ENCODE data around the gene CPA5. TPM values are rescaled to one million over a fixed set of nuclear protein-coding genes. Genes with fewer than 3 reads are reported as not detected.

CPA5 gene
- polyA plus RNA-seq, 1 of the 3 experiments (the other 2 are of a cell fraction): 1.3 TPM

DNA sequence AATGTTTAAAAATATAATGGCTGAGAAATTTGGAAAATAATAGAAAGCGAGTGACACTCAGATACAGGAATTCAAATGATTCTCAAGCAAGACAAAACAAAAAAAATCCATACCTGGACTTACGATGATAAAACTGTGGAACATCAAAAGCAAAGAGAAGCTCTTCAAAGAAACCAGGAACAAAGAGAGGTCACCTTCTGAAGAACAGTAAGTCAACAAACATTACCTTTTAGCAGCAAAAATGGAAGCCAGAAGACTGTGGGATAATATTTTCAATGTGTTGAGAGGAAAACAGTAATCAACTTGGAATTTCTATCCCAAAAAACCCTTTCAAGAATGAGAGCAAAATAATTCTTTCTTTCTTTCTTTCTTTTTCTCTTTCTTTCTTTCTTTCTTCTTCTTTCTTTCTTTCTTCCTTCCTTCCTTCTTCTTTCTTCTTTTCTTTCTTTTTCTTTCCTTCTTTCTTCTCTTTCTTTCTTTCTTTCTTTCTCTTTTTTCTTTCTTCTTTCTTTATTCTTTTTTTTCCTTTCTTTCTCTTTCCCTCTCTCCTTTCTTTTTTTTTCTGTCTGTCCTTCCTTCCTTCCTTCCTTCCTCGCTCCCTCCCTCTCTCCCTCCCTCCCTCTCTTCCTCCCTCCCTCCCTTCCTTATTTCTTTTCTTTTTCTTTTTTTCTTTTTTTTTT lies 1.8 kb upstream of the CPA5 start:
- Histone ChIP-seq H3K9me2 (no peaks in the 10 kb centered on the region), H3K27me3 (ENCODE audit: insufficient read depth) (no peaks in the 10 kb centered on the region), H2AFZ (ENCODE audit: low read depth) (peak overlapping the region; percentile 5; the same call in 1 of the 2 replicates), H3K27ac (ENCODE audit: low read depth in 2 of 2, low read length in 1 of 2) (peak overlapping the region in 1 of 2 experiments; percentile 12; a peak in 1 of 4 replicates), H3K79me2 (ENCODE audit: insufficient read depth) (no peaks in the 10 kb centered on the region), H3K4me1 (ENCODE audit: control insufficient read depth in 1 of 2, insufficient read depth in 2 of 2, low read depth in 1 of 2, low read length in 1 of 2) (no peaks in the 10 kb centered on the region; a peak in 1 of 4 replicates), H3F3A (replicated peaks; ENCODE audit: insufficient read depth) (no peaks in the 10 kb centered on the region), H3K4me2 (no peak overlapping the region), H3K4me3 (ENCODE audit: low read depth in 2 of 2, low read length in 1 of 2) (no peak overlapping the region), H4K20me1 (ENCODE audit: insufficient read depth) (no peaks in the 10 kb centered on the region), H3K9ac (no peak overlapping the region), H3K9me3 (no peaks in the 10 kb centered on the region), H3K36me3 (replicated peaks in 1 of 2; ENCODE audit: control insufficient read depth in 1 of 2, insufficient read depth in 2 of 2, low read length in 1 of 2) (no peaks in the 10 kb centered on the region)
- ChIA-PET POLR2A (no interaction called here), CTCF (interaction anchor here (1.0 kb wide), 1 partner anchor 21 kb away, joined by 3 read pairs; no protein-coding TSS in a partner anchor)
- 87% methylated on average over 3 of the region's 3 CpGs for WGBS (ENCODE audit: low lambda C conversion rate)
- TF ChIP-seq RAD21 (IDR thresholded peaks at IDR 0.05; ENCODE audit: low read length): no peak
- TF ChIP-seq RXRA (IDR thresholded peaks at IDR 0.05; ENCODE audit: borderline replicate concordance, low read depth): no peak
- peak; percentile 54; the same call in 1 of the 2 replicates for TF ChIP-seq TCF12 (IDR thresholded peaks at IDR 0.05)
- no peak for TF ChIP-seq CHD2 (IDR thresholded peaks at IDR 0.05; ENCODE audit: low read length, partially characterized antibody)
- TF ChIP-seq, protein P1, sequence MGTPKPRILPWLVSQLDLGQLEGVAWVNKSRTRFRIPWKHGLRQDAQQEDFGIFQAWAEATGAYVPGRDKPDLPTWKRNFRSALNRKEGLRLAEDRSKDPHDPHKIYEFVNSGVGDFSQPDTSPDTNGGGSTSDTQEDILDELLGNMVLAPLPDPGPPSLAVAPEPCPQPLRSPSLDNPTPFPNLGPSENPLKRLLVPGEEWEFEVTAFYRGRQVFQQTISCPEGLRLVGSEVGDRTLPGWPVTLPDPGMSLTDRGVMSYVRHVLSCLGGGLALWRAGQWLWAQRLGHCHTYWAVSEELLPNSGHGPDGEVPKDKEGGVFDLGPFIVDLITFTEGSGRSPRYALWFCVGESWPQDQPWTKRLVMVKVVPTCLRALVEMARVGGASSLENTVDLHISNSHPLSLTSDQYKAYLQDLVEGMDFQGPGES (IDR thresholded peaks at IDR 0.05; ENCODE audit: low read depth, low read length): no peak
- TF ChIP-seq, protein P2, sequence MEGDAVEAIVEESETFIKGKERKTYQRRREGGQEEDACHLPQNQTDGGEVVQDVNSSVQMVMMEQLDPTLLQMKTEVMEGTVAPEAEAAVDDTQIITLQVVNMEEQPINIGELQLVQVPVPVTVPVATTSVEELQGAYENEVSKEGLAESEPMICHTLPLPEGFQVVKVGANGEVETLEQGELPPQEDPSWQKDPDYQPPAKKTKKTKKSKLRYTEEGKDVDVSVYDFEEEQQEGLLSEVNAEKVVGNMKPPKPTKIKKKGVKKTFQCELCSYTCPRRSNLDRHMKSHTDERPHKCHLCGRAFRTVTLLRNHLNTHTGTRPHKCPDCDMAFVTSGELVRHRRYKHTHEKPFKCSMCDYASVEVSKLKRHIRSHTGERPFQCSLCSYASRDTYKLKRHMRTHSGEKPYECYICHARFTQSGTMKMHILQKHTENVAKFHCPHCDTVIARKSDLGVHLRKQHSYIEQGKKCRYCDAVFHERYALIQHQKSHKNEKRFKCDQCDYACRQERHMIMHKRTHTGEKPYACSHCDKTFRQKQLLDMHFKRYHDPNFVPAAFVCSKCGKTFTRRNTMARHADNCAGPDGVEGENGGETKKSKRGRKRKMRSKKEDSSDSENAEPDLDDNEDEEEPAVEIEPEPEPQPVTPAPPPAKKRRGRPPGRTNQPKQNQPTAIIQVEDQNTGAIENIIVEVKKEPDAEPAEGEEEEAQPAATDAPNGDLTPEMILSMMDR (IDR thresholded peaks at IDR 0.05): no peak
- no peak for TF ChIP-seq FOXM1 (IDR thresholded peaks at IDR 0.05; ENCODE audit: low read depth)
- no peak for DNase-seq

DNA sequence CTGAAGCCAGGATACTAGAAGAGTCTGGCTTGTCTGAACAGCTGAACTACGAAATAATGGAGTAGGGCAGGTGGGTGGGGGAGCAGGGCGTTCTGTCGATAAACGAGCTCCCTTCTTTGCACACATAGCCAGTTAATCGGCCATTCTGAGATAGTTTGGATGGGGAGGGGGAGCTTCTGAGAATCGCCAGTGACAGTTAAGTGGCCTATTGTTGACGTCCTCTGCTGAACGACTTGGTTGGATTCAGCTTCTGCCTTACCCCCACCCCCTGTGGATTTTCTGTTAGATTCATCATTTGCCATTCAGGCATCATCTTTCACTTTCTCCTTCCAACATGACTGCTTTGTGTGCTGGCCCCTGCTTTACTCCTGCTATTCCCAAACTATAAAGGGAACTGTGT lies 520 bp downstream of the CPA5 start:
- no peaks in the 10 kb centered on the region for H3K79me2 ChIP-seq (ENCODE audit: insufficient read depth)
- 88% methylated on average over 8 of the region's 8 CpGs for WGBS (ENCODE audit: low lambda C conversion rate)
- H3K27me3 ChIP-seq (ENCODE audit: insufficient read depth): no peaks in the 10 kb centered on the region
- no peak overlapping the region for H3K4me3 ChIP-seq (ENCODE audit: low read depth in 2 of 2, low read length in 1 of 2)
- no peak overlapping the region for H3K4me2 ChIP-seq
- POLR2A ChIA-PET: no interaction called here
- H3K9ac ChIP-seq: no peak overlapping the region
- no peaks in the 10 kb centered on the region for H4K20me1 ChIP-seq (ENCODE audit: insufficient read depth)
- H3F3A ChIP-seq (replicated peaks; ENCODE audit: insufficient read depth): no peaks in the 10 kb centered on the region
- no peaks in the 10 kb centered on the region for H3K9me3 ChIP-seq
- H3K9me2 ChIP-seq: no peaks in the 10 kb centered on the region
- H3K27ac ChIP-seq (ENCODE audit: low read depth in 2 of 2, low read length in 1 of 2): no peak overlapping the region
- H3K4me1 ChIP-seq (ENCODE audit: control insufficient read depth in 1 of 2, insufficient read depth in 2 of 2, low read depth in 1 of 2, low read length in 1 of 2): no peaks in the 10 kb centered on the region; a peak in 1 of 4 replicates
- H2AFZ ChIP-seq (ENCODE audit: low read depth): no peak overlapping the region
- H3K36me3 ChIP-seq (replicated peaks in 1 of 2; ENCODE audit: control insufficient read depth in 1 of 2, insufficient read depth in 2 of 2, low read length in 1 of 2): no peaks in the 10 kb centered on the region
- no peak for DNase-seq
- CTCF ChIA-PET: interaction anchor here (1.1 kb wide), 1 partner anchor 15 kb away, joined by 4 read pairs; no protein-coding TSS in a partner anchor
- TF ChIP-seq, protein P3, sequence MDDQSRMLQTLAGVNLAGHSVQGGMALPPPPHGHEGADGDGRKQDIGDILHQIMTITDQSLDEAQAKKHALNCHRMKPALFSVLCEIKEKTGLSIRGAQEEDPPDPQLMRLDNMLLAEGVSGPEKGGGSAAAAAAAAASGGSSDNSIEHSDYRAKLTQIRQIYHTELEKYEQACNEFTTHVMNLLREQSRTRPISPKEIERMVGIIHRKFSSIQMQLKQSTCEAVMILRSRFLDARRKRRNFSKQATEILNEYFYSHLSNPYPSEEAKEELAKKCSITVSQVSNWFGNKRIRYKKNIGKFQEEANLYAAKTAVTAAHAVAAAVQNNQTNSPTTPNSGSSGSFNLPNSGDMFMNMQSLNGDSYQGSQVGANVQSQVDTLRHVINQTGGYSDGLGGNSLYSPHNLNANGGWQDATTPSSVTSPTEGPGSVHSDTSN (IDR thresholded peaks at IDR 0.05): no peak
- TF ChIP-seq MEF2A (IDR thresholded peaks at IDR 0.05; ENCODE audit: borderline replicate concordance, low read depth) (no peak), SMC3 (IDR thresholded peaks at IDR 0.05; ENCODE audit: low read depth, low read length) (no peak), RXRA (IDR thresholded peaks at IDR 0.05; ENCODE audit: borderline replicate concordance, low read depth) (no peak), ELF1 (IDR thresholded peaks at IDR 0.05) (no peak), YY1 (IDR thresholded peaks at IDR 0.05; ENCODE audit: low read depth) (no peak), FOSL2 (IDR thresholded peaks at IDR 0.05; ENCODE audit: borderline replicate concordance, low read depth) (no peak), MXI1 (IDR thresholded peaks at IDR 0.05; ENCODE audit: low read depth, low read length) (no peak), POLR2AphosphoS5 (IDR thresholded peaks at IDR 0.05; ENCODE audit: low read depth, low read length) (no peak), RCOR1 (IDR thresholded peaks at IDR 0.05; ENCODE audit: low read length) (no peak), TAF1 (IDR thresholded peaks at IDR 0.05; ENCODE audit: borderline replicate concordance, low read depth, low read length) (no peak), TEAD4 (IDR thresholded peaks at IDR 0.05; ENCODE audit: borderline replicate concordance, insufficient read depth) (no peak), FOXM1 (IDR thresholded peaks at IDR 0.05; ENCODE audit: low read depth) (no peak), NFIC (IDR thresholded peaks at IDR 0.05; ENCODE audit: borderline replicate concordance) (no peak), EP300 (IDR thresholded peaks at IDR 0.05; ENCODE audit: borderline replicate concordance in 1 of 2, low read depth in 1 of 2, low read length in 1 of 2) (no peak), JUND (IDR thresholded peaks at IDR 0.05) (no peak)
- TF ChIP-seq, protein P2 (IDR thresholded peaks at IDR 0.05): no peak
- TF ChIP-seq, protein P4, sequence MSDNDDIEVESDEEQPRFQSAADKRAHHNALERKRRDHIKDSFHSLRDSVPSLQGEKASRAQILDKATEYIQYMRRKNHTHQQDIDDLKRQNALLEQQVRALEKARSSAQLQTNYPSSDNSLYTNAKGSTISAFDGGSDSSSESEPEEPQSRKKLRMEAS (IDR thresholded peaks at IDR 0.05; ENCODE audit: low read depth): no peak

Data from SK-N-SH (cell line).